Activated CD4-positive, alpha-beta T cell treated with anti-CD3 and anti-CD28 coated beads for 36 hours (primary cell): ENCODE results near the gene ZNF618. TPM values are rescaled to one million over a fixed set of nuclear protein-coding genes. Genes with fewer than 3 reads are reported as not detected.

Source experiments
- ATAC-seq: fragments of 200-7000 bp; cut with Tn5 transposase; one replicate; pipeline ENCODE4 v1.10.0; 2021; ENCODE audit warnings: mild to moderate bottlenecking, moderate library complexity
- CTCF ChIA-PET: fragments of 350-600 bp; sonication (Branson Sonifier 250); formaldehyde crosslinking; loops from one replicate; lab custom pipeline; 2021; ENCODE audit warnings: antibody characterized with exemption; lab: Charles Lee
- POLR2A ChIA-PET: fragments of 350-600 bp; sonication (Branson Sonifier 250); formaldehyde crosslinking; loops from one replicate; lab custom pipeline; 2021; ENCODE audit warnings: antibody characterized with exemption, inconsistent platforms; lab: Charles Lee
- DNase-seq: peaks from one replicate; pipeline ENCODE4 v3.0.0-alpha.2; 2020
- H3K27ac Mint-ChIP-seq: one replicate; pipeline ENCODE4 v1.8.0; 2021; ENCODE audit warnings: mixed read lengths
- H3K27me3 Mint-ChIP-seq: one replicate; pipeline ENCODE4 v1.8.0; 2021; ENCODE audit warnings: mixed read lengths
- H3K36me3 Mint-ChIP-seq: one replicate; pipeline ENCODE4 v1.8.0; 2021; ENCODE audit warnings: low read depth, mixed read lengths
- H3K4me1 Mint-ChIP-seq: one replicate; pipeline ENCODE4 v1.8.0; 2021; ENCODE audit warnings: mixed read lengths
- H3K4me3 Mint-ChIP-seq: one replicate; pipeline ENCODE4 v1.8.0; 2021; ENCODE audit warnings: mild to moderate bottlenecking, moderate library complexity, mixed read lengths
- H3K9me3 Mint-ChIP-seq: one replicate; pipeline ENCODE4 v1.8.0; 2021; ENCODE audit warnings: low read depth, mixed read lengths
- intact Hi-C, 2 experiments: fragments of 100-400 bp; cut with DNase I in 1 of 2; cut with micrococcal nuclease in 1 of 2; formaldehyde crosslinking; loops; one replicate each; pipeline versions ENCODE4 v1.14.2 to v1.15.1; 2022 to 2024; cut with DNase I, micrococcal nuclease
- total RNA-seq, 2 experiments: library from RNA; stranded (reverse); gene quantifications; one replicate each; pipeline ENCODE4 v1.2.3, GENCODE V29; 2021

ZNF618 gene
- total RNA-seq, 2 experiments from 2014 or later, result 0.11 TPM

DNA sequence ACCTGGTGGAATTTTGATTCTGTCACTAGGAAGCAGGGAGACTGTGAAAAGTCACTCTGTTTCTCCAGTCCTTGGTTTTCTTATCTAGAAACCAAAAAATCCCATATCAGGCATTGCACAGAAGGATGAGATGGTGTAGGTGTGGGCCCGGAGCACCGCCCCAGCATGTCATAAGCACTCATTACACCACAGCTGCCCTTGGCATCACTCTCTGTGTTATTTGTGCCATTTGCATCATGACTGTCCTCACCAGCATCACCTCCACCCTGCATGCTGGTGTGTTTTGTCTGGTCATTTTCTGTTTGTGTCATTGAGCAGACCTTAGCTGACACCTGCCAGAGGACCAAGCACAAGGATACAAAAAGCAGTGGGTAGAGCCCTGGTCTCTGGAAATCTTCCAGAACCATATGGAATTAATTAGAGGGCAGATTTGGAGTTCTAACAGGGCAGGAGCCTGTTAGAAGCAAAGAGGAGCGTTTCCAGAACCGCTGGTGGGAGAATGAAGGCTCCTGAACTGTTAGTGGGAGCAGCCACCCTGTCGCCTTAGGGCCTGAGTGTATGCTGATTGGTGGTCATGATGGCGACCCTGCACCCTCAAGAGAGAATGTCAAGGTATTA lies 102.7 kb downstream of the ZNF618 start:
- Mint-ChIP-seq H3K27me3 (no peaks in the 10 kb centered on the region), H3K27ac (no peak overlapping the region), H3K36me3 (no peaks in the 10 kb centered on the region), H3K9me3 (no peaks in the 10 kb centered on the region), H3K4me1 (no peaks in the 10 kb centered on the region), H3K4me3 (no peak overlapping the region)
- intact Hi-C loops, result no loop called here
- DNase-seq (no peak), ATAC-seq (no peak)
- ChIA-PET CTCF (no interaction called here), POLR2A (interaction anchor here (1.4 kb wide), 1 partner anchor 24 kb away, joined by 3 read pairs; no protein-coding TSS in a partner anchor)

DNA sequence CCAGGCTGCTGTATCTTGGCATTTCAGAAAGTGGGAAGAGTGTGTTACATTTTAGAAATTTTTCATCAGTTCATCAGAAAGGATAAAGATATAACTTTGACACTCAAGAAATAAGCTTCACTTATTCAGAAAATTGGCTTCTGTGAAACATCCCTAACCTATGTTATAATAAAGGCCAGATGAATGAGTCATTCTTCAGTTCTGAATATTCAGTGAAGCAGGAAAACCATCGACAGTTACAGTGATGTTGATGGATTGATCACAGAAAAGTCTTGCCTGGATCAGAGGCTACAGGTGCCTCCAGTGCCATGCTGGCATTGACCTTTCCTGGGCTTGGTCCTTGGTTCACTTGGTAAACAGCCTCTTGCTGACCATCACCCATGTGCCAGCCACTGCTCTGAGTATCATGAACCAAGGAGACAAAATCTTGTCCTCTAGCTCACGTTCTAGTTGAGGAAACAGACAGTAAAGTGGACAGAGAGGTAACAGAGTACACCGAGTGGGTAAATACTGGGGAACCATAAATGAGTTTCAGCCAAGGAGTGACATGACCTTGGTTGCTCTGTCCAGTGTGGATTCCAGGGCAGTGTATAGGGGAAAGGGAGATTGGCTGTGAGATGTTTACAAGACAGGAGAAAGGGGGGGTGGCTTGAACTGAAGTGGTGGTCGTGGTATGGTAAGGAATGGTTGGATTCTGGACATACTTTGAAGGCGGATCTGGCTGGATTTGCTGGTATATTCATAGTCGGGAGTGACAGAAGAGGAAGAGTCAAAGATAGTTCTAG lies 103.4 kb downstream of the ZNF618 start:
- Mint-ChIP-seq H3K4me1 (no peaks in the 10 kb centered on the region), H3K9me3 (no peaks in the 10 kb centered on the region), H3K4me3 (no peak overlapping the region), H3K36me3 (no peaks in the 10 kb centered on the region), H3K27ac (no peak overlapping the region), H3K27me3 (no peaks in the 10 kb centered on the region)
- no peak for DNase-seq
- ChIA-PET CTCF (interaction anchor here (0.7 kb wide), 1 partner anchor 73 kb away, joined by 3 read pairs; no protein-coding TSS in a partner anchor), POLR2A (interaction anchor here (1.4 kb wide), 1 partner anchor 25 kb away, joined by 3 read pairs; no protein-coding TSS in a partner anchor)
- ATAC-seq, result no peak
- intact Hi-C loops, result no loop called here

DNA sequence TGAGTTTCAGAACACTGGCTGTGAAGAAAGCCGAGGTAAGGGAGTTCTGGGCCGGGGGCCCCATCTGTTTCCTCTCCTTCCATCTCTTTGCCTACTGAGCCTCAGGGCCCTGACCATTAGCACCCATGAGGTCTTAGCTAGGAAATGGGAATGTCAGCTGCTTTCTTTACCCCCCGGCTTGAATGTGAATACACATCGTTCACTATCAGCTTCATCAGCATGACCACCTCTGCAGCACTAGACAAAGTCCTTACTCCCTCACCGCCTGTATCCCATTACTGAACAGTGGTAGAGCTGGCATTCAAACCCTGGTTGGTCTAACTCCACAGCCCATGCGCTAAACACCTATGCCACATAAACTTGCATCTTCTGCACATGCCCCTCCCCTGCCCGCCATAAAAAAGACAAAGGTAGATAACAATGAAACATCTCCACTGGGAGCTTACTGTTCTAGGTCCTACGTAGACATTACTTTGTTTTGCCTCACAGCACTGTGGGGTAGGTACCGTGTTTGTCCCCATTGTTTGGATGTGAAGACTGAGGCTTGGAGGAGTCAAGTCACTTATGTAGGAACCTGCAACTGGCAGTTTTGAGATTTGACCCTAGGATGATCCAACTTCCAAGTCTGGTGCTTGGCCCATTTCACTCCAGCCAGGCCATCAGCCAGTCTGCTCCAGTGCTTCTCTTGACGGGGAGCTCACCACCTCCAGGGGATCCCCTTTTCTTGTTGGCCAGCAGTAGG lies 108.7 kb downstream of the ZNF618 start:
- ATAC-seq (no peak), DNase-seq (no peak)
- Mint-ChIP-seq H3K27me3 (no peaks in the 10 kb centered on the region), H3K27ac (no peak overlapping the region), H3K4me1 (no peaks in the 10 kb centered on the region), H3K36me3 (no peaks in the 10 kb centered on the region), H3K9me3 (no peaks in the 10 kb centered on the region), H3K4me3 (no peak overlapping the region)
- ChIA-PET CTCF (interaction anchor here (0.6 to 0.7 kb wide), 2 partner anchors 108 to 887 kb away, joined by 3 to 4 read pairs; no protein-coding TSS in a partner anchor), POLR2A (no interaction called here)
- intact Hi-C loops, result no loop called here

DNA sequence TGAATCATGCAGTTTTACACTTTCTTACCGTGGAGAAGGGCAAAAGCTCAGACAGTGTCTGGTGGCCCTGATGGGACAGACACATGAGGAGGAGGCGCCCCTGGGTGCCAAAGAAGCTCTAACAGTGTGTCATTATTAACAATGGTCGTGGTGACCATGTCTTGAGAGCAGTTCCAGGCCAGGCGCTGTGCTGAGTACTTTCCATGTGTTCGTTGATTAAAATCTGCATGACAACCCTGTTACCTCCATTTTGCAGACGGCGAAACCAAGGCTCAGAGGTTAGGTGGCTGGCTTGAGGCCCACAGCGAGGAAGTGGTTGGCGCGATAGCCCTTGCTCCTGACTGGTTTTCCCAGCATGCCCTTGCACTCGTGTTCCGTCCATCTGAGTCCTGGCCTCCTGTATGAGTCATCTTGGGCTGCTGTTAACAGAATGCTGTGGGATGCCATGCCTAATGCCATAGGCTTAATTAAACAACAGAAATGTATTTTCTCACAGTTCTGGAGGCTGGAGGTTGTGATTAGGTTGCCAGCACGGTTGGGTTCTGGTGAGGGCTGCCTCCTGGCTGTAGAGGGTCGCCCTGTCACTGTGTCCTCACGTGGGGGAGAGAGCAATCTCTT lies 110.0 kb downstream of the ZNF618 start:
- ChIA-PET POLR2A (no interaction called here), CTCF (interaction anchor here (0.5 kb wide), 1 partner anchor 376 kb away, joined by 3 read pairs; no protein-coding TSS in a partner anchor)
- Mint-ChIP-seq H3K4me1 (no peaks in the 10 kb centered on the region), H3K4me3 (no peak overlapping the region), H3K27ac (no peak overlapping the region), H3K27me3 (no peaks in the 10 kb centered on the region), H3K9me3 (no peaks in the 10 kb centered on the region), H3K36me3 (no peaks in the 10 kb centered on the region)
- no peak for DNase-seq
- intact Hi-C loops, result no loop called here
- no peak for ATAC-seq

DNA sequence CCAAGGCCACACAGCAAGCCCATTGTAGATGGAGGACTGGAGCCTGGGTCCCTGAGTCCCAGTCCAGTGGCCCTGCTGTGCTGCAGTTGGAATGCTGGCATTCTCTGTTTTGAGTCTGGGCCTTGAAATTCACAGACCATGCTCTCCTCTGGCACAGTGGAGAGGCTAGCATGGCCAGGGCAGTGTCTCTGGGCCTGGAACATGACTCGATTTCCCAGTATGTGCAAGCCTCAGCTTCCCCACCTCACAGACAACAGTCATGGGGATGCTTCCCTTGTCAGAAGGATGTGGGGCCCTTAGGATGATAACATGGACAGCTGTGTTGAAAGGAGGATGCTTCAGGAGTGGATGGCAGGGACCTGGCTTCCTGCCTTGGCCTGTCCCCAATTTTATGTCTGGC lies 110.8 kb downstream of the ZNF618 start:
- Mint-ChIP-seq H3K27me3 (no peaks in the 10 kb centered on the region), H3K36me3 (no peaks in the 10 kb centered on the region), H3K4me3 (no peak overlapping the region), H3K9me3 (no peaks in the 10 kb centered on the region), H3K27ac (no peak overlapping the region), H3K4me1 (no peaks in the 10 kb centered on the region)
- DNase-seq (no peak), ATAC-seq (no peak)
- ChIA-PET CTCF (interaction anchor here (0.6 kb wide), 1 partner anchor 182 kb away, joined by 4 read pairs; no protein-coding TSS in a partner anchor), POLR2A (no interaction called here)
- intact Hi-C loops, result no loop called here

DNA sequence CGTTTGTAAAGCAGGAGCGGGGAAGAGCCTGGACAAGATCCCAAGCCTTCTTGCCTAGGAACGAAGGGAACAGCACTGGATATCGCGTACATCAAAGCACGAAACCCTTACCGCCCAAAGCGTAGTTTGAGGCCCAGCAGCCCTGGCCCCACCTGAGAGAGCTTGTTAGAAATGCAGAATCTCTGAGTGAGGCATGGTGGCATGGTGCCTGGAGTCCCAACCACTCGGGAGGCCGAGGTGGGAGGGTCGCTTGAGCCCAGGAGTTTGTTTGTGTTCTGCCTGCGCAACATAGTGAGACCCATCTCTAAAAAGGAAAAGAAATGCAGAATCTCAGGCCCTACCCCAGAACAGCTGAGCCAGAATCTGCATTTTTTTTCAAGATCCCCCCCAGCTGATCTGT lies 111.4 kb downstream of the ZNF618 start:
- CTCF ChIA-PET, result no interaction called here
- no peak for DNase-seq
- no peaks in the 10 kb centered on the region for H3K9me3 Mint-ChIP-seq
- H3K36me3 Mint-ChIP-seq, result no peaks in the 10 kb centered on the region
- POLR2A ChIA-PET, result no interaction called here
- no peak overlapping the region for H3K27ac Mint-ChIP-seq
- ATAC-seq, result no peak
- intact Hi-C loops, result no loop called here
- H3K27me3 Mint-ChIP-seq, result no peaks in the 10 kb centered on the region
- no peaks in the 10 kb centered on the region for H3K4me1 Mint-ChIP-seq
- H3K4me3 Mint-ChIP-seq, result no peak overlapping the region

DNA sequence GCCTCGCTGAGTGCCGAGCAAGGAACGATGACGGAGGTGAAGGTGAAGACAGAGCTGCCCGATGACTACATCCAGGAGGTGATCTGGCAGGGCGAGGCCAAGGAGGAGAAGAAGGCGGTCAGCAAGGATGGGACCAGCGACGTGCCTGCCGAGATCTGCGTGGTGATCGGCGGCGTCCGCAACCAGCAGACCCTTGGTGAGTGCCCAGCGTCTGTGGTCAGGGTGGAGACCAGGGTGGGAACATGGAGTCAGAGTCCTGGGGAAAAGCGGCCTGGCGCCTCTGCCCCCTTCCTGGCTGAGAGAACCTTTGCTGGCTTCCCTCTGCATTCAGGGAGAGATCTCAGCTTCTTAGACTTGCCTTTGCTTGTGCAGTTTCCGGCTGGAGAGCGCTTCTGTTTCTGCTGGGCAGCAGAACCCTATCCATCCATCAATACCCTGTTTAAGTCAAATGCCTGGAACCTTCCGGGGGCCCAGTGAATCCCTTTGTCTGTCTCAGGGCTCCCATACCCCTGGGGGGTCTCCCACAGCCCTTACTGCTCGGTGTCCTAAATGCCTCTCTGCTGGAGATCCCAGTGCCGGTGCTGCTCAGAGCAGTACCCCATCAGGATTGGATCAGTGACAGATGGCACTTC lies 112.4 kb downstream of the ZNF618 start:
- H3K27me3 Mint-ChIP-seq, result no peaks in the 10 kb centered on the region
- no peak overlapping the region for H3K27ac Mint-ChIP-seq
- H3K9me3 Mint-ChIP-seq, result no peaks in the 10 kb centered on the region
- ATAC-seq, result no peak
- H3K4me3 Mint-ChIP-seq, result no peak overlapping the region
- DNase-seq, result no peak
- ChIA-PET CTCF (interaction anchor here (0.6 kb wide), 1 partner anchor 19 kb away, joined by 4 read pairs; no protein-coding TSS in a partner anchor), POLR2A (no interaction called here)
- H3K4me1 Mint-ChIP-seq, result peaks cover 2% of the 10 kb centered on the region
- intact Hi-C loops, result no loop called here
- no peaks in the 10 kb centered on the region for H3K36me3 Mint-ChIP-seq

DNA sequence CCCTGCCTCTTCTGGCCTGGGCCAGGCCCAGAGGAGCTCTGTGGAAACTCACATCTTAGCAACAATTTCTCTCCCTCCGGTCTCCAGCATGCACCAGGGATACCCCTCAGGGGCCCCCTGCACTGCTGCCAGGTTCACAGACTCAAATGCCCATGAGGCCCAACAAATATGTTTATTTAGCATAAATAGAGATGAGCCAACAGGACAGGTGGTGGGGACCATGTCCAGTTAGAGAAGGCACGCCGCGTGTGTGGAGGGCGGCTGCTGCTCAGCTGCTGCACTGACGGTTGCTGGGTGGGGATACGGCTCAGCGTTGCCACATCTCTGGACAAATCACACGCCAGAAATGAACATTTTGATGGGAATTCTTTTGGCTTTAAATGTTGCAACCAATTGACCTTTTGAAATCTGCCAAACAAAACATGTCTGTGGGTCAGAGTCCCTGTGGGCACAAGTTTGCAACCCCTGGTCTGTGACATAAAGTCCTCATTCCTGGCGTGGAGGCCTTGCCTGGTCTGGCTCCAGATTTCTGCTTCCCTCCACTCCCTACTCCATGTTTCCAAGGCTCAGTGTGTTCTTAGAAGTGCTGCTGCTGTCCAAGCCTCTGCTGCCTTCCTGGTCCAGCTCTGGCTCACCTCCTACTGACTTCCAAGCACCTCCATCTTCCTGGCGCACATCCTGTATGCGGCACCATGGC lies 113.1 kb downstream of the ZNF618 start:
- no peak for ATAC-seq
- Mint-ChIP-seq H3K9me3 (no peaks in the 10 kb centered on the region), H3K36me3 (no peaks in the 10 kb centered on the region), H3K27me3 (no peaks in the 10 kb centered on the region), H3K4me3 (no peak overlapping the region), H3K27ac (no peak overlapping the region), H3K4me1 (peaks cover 5% of the 10 kb centered on the region)
- intact Hi-C loops, result no loop called here
- CTCF ChIA-PET, result no interaction called here
- no peak for DNase-seq
- POLR2A ChIA-PET, result no interaction called here

DNA sequence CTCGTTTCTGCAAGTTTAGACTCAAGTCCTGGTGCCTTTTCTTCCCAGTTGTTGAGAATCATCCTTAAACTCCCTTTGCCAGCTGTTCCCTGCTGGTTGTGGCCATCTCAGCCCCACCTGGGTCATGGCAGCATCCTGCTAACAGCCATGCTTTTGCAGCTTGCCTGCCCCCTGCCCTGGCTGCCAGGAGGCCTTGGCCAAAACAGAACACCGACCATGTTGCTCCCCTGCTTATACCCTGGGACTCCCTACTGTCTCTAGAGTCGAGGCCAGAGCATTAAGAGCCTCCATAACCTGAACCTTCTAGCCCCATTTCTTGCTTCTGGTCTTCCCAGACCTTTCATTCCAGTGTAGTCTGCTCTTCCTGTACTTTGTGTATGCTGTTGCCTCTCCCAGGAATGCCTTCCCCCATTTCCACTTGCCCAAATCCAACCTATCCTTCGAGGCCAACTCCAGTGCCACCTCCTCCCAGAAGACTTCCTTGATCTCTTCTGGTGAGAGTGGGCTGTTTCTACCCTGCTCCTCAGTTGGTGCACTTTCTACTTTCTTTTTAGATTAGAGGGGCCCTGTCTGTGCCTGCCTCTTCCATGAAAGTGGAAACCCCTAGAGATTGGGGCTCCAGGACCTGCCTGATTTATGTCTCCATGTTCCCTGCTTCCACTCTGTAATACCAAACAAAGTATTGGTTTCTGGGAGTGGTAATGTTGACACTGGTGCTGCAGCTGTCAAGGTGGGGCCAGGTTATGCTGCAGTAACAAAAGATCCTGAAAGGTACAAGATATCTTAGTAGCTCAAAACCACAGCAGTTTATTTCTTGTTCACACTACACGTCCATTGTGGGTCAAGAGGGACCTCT lies 113.8 kb downstream of the ZNF618 start:
- Mint-ChIP-seq H3K9me3 (no peaks in the 10 kb centered on the region), H3K27me3 (no peaks in the 10 kb centered on the region), H3K27ac (no peak overlapping the region), H3K4me3 (no peak overlapping the region), H3K4me1 (peaks cover 5% of the 10 kb centered on the region), H3K36me3 (no peaks in the 10 kb centered on the region)
- ChIA-PET CTCF (interaction anchor here (0.5 kb wide), 1 partner anchor 294 kb away, joined by 3 read pairs; no protein-coding TSS in a partner anchor), POLR2A (no interaction called here)
- no peak for DNase-seq
- ATAC-seq, result no peak
- intact Hi-C loops, result no loop called here

DNA sequence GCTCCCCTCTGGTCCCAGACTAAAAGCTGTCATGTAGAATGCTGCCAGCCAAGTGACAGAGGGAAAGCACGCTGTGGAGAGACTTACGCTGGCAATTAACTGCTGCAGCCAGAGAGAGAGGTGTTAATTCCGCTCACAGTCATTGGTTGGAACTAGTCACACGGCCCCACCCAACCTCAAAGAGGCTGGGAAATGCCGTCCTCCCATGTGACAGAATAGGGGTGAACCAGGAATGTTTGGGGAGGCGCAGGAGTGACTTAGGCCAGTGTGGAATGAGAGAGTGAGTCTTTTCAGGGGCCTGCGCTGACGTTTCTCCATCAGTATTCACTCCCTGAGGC lies 114.4 kb downstream of the ZNF618 start:
- ChIA-PET CTCF (interaction anchor here (0.5 kb wide), 1 partner anchor 295 kb away, joined by 3 read pairs; no protein-coding TSS in a partner anchor), POLR2A (no interaction called here)
- intact Hi-C loops, result no loop called here
- DNase-seq (no peak), ATAC-seq (no peak)
- Mint-ChIP-seq H3K9me3 (no peaks in the 10 kb centered on the region), H3K27ac (no peak overlapping the region), H3K4me1 (peaks cover 5% of the 10 kb centered on the region), H3K27me3 (no peaks in the 10 kb centered on the region), H3K4me3 (no peak overlapping the region), H3K36me3 (no peaks in the 10 kb centered on the region)
